SJCRH30 (cell line): ENCODE results near the gene IL16. TPM values are rescaled to one million over a fixed set of nuclear protein-coding genes. Genes with fewer than 3 reads are reported as not detected.

Source experiments
- DNase-seq, 2 experiments: peaks; one replicate each; pipeline ENCODE4 v3.0.0-alpha.2; 2015 to 2020
- H3K27ac ChIP-seq: fragments of 250-450 bp; sonication (Bioruptor Pico); 2 replicates; pipeline ENCODE4 v1.5.1; 2020; ENCODE audit warnings: mild to moderate bottlenecking, moderate library complexity
- H3K27me3 ChIP-seq: fragments of 250-450 bp; sonication (Bioruptor Pico); 2 replicates; pipeline ENCODE4 v1.5.1; 2020; ENCODE audit warnings: mild to moderate bottlenecking, moderate library complexity
- H3K36me3 ChIP-seq: fragments of 250-450 bp; sonication (Bioruptor Pico); 2 replicates; pipeline ENCODE4 v1.5.1; 2020; ENCODE audit warnings: mild to moderate bottlenecking, moderate library complexity
- H3K4me1 ChIP-seq: fragments of 250-450 bp; sonication (Bioruptor Pico); 2 replicates; pipeline ENCODE4 v1.5.1; 2020; ENCODE audit warnings: mild to moderate bottlenecking, moderate library complexity
- H3K4me3 ChIP-seq: fragments of 250-450 bp; sonication (Bioruptor Pico); 2 replicates; pipeline ENCODE4 v1.5.1; 2020; ENCODE audit warnings: mild to moderate bottlenecking, moderate library complexity
- H3K9me3 ChIP-seq: fragments of 250-450 bp; sonication (Bioruptor Pico); replicated peaks from 2 replicates; pipeline ENCODE4 v1.5.1; 2020; ENCODE audit warnings: mild to moderate bottlenecking, moderate library complexity
- total RNA-seq: library from RNA; depleted of rRNA; stranded (reverse); fragments of >200 nt; shearing (Covaris generic); gene quantifications from 2 replicates; pipeline ENCODE4 v1.2.3, GENCODE V29; 2014; rRNA removed

Gene IL16
- total RNA-seq, 1 experiment from 2014 or later: 0.18 TPM

DNA sequence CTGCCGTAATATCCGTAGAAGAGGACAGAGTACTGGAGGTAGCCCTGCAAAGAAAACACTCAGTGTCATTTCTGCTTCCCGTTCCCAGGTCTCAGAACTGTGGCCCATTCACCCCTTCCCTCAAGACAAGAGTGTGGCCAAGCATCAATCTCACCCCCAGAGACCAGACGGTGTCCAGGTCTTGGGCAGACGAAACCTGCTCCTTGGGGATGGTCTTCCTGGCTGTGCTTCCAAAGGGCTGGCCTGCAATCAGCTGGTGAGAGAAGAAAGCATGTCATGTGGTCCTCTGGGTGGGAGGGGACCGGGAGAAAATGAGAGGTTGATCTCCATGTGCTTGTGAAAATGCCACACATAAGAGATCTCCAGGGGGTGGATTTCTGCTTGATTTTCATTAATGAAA lies 161.6 kb downstream of the IL16 start:
- DNase-seq: no peak
- no peaks in the 10 kb centered on the region for H3K27me3 ChIP-seq
- H3K9me3 ChIP-seq: no peaks in the 10 kb centered on the region; the same call in 1 of the 2 replicates
- H3K36me3 ChIP-seq: no peaks in the 10 kb centered on the region
- no peaks in the 10 kb centered on the region for H3K4me1 ChIP-seq
- H3K4me3 ChIP-seq: no peak overlapping the region
- H3K27ac ChIP-seq: no peak overlapping the region

DNA sequence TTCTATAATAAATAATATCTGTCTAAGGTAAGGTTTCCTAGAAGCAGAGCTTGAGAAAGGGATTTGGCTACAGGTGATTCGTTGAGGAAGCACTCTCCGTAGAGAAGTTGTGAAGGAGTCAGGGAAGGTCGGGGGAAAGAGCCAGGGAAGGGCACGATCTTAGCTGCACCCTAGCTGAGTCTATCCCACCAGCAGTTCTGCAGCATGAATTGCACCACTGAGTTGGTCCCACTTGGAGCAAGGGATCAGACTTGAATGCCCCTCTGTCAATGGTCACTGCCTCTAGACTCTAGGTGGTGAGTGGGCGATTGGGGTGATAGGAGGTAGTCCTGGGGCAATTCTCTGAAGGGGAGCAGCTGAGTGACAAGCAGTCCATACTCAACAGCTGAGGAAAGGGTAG lies 163.8 kb downstream of the IL16 start:
- no peak overlapping the region for H3K4me3 ChIP-seq
- DNase-seq: no peak
- no peaks in the 10 kb centered on the region for H3K27me3 ChIP-seq
- H3K36me3 ChIP-seq: no peaks in the 10 kb centered on the region
- H3K9me3 ChIP-seq: no peaks in the 10 kb centered on the region; the same call in 1 of the 2 replicates
- H3K4me1 ChIP-seq: no peaks in the 10 kb centered on the region
- H3K27ac ChIP-seq: no peak overlapping the region

DNA sequence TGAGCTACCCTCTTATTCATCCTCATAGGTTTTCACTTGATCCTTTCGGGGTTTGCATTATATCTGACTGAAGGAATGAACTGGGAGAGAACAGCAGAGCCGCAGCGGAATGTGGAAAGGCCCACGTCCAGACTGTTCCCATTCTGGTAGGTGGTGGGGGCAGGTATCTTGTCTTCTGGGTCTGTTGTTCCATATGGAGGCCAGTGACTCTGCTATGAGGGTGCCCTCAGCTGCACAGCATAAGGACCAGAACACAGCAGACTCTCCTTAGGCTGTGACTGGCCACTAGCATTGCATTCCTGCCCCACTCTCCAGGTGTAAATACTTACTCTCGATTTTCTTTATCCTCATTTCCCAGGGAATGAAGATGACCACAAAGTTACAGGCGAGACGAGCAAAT lies 165.2 kb downstream of the IL16 start:
- Histone ChIP-seq H3K4me3 (no peak overlapping the region), H3K27ac (no peak overlapping the region), H3K27me3 (no peaks in the 10 kb centered on the region), H3K9me3 (no peaks in the 10 kb centered on the region; the same call in 1 of the 2 replicates), H3K36me3 (no peaks in the 10 kb centered on the region), H3K4me1 (no peaks in the 10 kb centered on the region)
- no peak for DNase-seq

DNA sequence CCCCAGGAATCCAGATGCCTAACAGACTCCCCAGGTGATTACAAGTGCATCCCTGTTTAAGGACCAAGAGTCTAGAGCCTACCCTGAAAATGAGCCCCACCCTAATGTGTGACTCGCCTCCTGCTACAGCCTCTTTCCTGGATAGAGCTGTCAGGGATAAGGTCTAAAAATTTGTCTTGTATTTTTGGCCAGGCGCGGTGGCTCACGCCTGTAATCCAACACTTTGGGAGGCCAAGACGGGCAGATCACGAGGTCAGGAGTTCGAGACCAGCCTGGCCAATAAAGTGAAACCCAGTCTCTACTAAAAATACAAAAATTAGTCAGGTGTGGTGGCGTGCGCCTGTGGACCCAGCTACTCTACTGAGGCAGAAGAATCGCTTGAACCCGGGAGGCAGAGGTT lies 166.1 kb downstream of the IL16 start:
- Histone ChIP-seq H3K9me3 (no peaks in the 10 kb centered on the region; the same call in 1 of the 2 replicates), H3K27me3 (no peaks in the 10 kb centered on the region), H3K4me3 (no peak overlapping the region), H3K36me3 (no peaks in the 10 kb centered on the region), H3K27ac (no peak overlapping the region), H3K4me1 (no peaks in the 10 kb centered on the region)
- DNase-seq: no peak

DNA sequence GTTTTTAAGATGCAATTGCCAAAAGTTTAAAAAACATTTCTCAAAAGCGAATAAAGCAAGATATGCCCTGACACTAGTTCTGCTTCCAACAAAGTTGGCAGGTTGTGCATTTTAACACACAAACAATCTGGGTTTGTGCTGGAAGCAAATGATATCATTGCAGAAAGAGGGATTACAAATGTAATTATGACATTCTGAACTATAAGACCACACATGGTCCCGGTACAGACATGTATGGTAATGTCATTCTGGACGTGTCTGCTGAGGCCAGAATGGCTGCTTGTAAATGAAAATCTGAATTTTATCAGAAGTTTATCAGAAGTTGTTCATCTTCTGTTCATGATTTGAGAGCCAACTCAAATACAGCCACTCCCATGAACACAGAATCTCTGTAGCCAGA lies 166.6 kb downstream of the IL16 start:
- Histone ChIP-seq H3K36me3 (no peaks in the 10 kb centered on the region), H3K4me3 (no peak overlapping the region), H3K27ac (no peak overlapping the region), H3K27me3 (no peaks in the 10 kb centered on the region), H3K4me1 (no peaks in the 10 kb centered on the region), H3K9me3 (no peaks in the 10 kb centered on the region; the same call in 1 of the 2 replicates)
- DNase-seq: no peak

Other genes starting within 250 kb of the IL16 start
- gene MESD, start 207.1 kb upstream of the IL16 start, total RNA-seq: 20.5 and 22.1 TPM in 2 replicates
- 16.1 and 17.3 TPM in 2 replicates for gene TLNRD1, start 196.0 kb upstream of the IL16 start, total RNA-seq
- not detected in 2 replicates for gene CFAP161, start 62.6 kb upstream of the IL16 start, total RNA-seq
- 2.5 and 3.8 TPM in 2 replicates for gene STARD5, start 127.3 kb downstream of the IL16 start, total RNA-seq
- 0.06 TPM in 1 of 2 replicates, not detected in the other for gene TMC3, start 177.3 kb downstream of the IL16 start, total RNA-seq